ENCODE data around the gene C1orf21. TPM values are rescaled to one million over a fixed set of nuclear protein-coding genes. Genes with fewer than 3 reads are reported as not detected.
A peak's percentile ranks its signal among the peaks of the same experiment; 100 is the strongest.

The C1orf21 gene
- total RNA-seq, 1 experiment from 2014 or later = not detected

DNA sequence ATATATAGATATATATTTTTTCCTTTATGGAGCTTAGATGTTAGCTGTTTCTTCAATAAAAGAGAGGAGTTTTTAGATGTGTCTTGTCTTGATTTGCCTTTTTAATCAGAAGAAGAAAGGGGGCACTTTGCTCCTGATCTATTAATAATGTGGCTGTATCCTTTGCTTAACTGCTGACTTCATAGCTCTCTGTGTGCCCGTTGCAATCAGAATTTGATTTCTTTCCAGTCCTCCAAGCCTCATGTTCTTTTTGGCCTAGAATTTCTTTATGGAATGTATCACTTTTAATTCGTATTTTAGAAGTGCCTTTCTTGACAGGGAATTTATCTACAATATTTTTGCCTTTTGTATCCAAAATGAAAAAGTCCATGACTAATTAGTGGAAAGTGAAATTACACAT lies 85.3 kb downstream of the C1orf21 start:
- peak; percentile 78 for DNase-seq (ENCODE audit: low spot score)
- in situ Hi-C loops (cut with HindIII; ENCODE audit: low sequenced_read_pairs) = no loop called here

DNA sequence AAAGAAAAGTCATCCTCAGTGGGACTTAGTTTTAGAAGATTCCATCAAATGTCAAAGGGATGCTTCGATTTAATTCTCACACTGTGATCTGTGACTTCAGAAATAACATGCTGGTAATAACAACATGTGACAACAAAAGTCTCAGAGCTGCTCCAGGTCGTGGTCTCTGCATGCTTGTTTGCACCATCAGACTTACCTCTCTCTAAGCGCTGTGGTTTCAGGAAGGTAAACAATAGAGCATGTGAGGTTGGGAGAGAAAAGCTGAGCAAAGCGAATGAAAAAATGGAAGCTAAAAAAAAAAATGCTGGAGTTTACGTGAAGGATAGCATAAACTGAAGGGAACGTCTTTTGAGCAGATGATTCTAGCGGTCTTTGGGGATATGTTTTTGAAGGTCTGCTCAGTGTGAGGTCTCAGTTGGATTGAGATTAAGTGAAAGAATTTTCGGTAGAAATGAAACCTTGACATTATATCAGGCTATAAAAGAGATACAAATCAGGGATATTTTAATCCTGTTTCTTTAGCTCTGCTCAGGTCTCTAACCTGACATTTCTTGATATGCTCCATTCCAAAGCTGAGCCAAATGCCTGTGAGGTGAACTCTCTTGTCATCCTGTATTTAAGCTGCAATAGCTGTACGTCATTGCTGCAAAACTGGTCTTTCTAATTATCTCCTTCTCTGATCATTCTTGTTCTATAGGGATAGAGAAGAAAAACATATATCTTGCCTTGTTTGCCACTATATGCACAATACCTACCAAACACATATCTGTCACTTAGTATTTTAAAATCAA lies 86.5 kb downstream of the C1orf21 start:
- in situ Hi-C loops (cut with HindIII; ENCODE audit: low sequenced_read_pairs) = no loop called here
- DNase-seq (ENCODE audit: low spot score) = peak; percentile 68

DNA sequence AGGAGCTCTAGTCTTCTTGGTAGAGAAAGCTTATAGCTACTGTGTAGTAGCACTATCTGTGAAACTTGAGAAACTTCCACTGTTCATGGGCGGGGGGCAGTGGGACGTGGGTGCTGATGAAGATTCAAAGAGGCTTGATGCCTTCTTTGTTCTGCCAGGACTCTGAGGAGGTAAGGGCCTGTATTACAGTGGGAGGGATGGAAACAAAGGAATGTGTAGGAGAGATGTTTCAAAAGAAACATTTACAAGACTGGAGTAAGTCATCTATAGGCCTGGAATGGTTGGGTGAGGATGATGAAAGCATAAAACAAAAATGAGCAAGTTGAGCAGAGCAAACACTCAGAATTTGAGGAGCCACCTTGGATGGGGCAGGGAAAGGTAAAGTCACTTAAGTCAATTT lies 89.4 kb downstream of the C1orf21 start:
- in situ Hi-C loops (cut with HindIII; ENCODE audit: low sequenced_read_pairs) = no loop called here
- DNase-seq (ENCODE audit: low spot score) = no peak

DNA sequence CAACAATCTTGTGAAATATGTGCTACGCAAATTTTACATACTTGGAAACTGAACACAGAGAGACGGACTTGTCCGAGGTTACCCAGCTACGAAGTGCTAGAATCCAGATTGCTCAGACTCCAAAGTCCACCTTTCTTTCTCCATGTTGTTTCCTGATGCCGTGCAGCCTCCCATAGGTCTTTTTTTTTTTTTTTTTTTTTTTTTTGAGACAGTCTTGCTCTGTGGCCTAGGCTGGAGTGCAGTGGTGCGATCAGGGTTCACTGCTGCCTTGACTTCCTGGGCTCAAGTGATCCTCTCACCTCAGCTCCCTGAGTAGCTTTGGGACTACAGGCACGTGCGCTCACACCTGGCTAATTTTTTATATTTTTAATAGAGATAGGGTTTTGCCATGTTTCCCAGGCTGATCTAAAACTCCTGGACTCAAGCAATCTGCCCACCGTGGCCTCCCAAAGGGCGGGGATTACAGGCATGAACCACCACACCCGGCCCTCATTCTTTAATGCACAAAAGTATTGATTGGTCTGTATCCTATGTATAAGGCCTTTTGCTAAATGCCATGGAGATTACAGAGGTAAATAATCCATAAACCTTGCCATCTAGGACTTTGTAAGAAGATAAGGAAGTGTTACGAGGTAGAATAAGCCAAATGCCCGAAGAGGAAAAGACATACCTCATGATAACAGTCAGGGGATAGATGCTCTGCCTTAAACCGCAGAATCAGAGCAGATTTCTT lies 92.8 kb downstream of the C1orf21 start:
- in situ Hi-C loops (cut with HindIII; ENCODE audit: low sequenced_read_pairs) = no loop called here
- DNase-seq (ENCODE audit: low spot score) = no peak

- in situ Hi-C loops (cut with HindIII; ENCODE audit: low sequenced_read_pairs) = no loop called here
- DNase-seq (ENCODE audit: low spot score) = no peak
Measured at GRCh38 chr1:184480736-184481135, 93.9 kb downstream of the C1orf21 start.

DNA sequence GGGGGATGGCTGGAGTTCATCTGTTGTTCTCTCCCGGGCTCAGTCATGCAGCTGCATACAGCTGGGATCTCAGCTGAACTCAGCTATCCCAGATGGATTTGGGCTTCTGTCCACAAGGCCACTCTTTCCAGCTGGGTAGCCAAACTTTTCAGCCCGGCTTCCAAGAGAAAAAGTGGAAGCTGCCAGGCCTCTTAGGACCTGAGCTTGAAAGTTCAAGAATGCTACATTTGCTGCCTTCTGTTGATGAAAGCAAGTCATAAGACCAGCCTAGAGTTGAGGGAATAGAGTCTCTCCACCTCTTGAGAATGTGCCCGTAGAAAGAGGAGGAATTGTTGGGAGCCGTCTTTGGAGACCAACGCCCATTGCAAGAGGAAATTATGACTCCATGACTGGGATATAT lies 95.3 kb downstream of the C1orf21 start:
- in situ Hi-C loops (cut with HindIII; ENCODE audit: low sequenced_read_pairs) = no loop called here
- no peak for DNase-seq (ENCODE audit: low spot score)

DNA sequence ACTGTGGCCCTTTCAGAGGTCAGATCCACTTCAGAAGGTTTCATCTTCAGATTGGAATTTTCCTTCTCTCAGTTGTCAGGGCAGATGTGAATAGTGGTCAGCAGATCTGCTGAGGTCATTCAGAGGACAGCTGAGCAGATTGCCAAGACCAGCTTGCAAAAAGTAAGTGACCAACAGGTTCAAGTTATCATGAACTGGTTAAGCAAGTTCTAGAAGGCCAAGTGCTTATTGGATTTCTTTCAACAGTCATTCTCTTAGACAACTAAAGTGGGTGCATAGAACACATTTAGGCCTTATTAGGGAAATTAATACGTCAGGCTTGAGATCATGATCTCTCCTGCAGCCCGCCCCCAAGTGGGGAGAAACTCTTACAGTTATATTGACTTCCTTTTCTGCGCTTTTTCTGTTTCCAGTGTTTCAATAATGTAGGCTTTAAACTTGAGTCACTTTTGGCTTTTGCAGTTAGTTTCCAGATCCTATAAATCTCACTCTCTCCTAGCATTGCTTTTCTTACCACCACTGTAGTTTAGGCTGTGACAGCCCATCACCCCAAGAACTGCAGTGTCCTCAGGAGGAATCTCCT lies 96.4 kb downstream of the C1orf21 start:
- in situ Hi-C loops (cut with HindIII; ENCODE audit: low sequenced_read_pairs) = no loop called here
- DNase-seq (ENCODE audit: low spot score) = no peak

- DNase-seq (ENCODE audit: low spot score) = no peak
- in situ Hi-C loops (cut with HindIII; ENCODE audit: low sequenced_read_pairs) = no loop called here
Measured at GRCh38 chr1:184485751-184486723, 99.2 kb downstream of the C1orf21 start.

DNA sequence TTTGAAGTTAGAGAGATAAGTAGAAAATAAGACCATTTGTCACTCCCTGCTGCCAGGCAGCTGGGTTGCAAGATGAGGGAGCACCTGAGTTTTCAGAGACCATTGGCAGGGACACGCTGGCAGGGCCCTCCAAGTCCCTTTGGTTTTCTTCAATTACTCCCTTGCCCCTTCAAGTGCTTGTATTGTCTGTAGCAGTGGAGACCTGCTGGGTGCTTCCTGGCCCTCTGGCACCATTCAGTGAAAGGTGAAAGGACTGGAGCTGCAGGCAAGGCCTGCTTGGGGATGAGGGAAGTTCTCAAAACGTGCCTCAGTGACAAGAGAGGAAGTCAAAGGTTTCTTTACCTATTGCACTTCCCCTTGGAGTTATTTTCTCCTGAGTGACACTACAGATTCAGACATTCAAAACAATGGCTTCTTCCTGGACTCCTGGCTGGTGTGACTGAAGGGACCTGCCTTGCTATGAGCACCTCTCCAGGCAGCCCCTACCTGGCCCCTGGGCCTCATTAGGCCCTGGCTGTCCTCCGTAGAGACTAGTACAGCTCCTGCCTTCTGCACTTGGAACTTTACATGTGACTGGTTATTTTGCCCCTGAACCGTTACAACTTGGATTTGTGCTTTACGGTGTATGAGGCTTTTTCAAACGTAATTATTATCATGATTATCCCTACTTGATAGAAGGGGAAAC lies 100.1 kb downstream of the C1orf21 start:
- DNase-seq (ENCODE audit: low spot score) = no peak
- in situ Hi-C loops (cut with HindIII; ENCODE audit: low sequenced_read_pairs) = no loop called here

GRCh38 chr1:184487531-184488193 lies 100.8 kb downstream of the C1orf21 start:
- peak; percentile 83 for DNase-seq (ENCODE audit: low spot score)
- in situ Hi-C loops (cut with HindIII; ENCODE audit: low sequenced_read_pairs) = no loop called here

DNA sequence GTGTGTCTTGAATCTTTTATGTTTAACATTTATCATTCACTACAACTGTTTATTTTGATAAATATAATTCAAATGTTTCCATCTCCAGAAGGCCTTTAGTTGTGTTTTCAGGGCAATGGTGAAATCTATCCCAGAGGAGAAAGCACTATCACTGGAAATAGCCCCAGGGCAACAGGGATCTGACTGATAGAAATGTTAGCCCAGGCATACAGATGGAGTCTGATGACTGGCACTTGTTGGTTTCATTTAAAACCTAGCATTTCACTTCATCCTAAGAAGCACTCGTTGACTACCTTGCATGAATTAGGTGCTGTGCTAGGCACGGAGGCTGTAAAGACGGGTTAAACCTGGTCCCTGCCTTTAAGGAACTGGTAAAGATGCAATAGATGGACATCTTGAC lies 103.1 kb downstream of the C1orf21 start:
- DNase-seq (ENCODE audit: low spot score) = no peak
- in situ Hi-C loops (cut with HindIII; ENCODE audit: low sequenced_read_pairs) = no loop called here

GRCh38 chr1:184492536-184492935 lies 105.7 kb downstream of the C1orf21 start:
- DNase-seq (ENCODE audit: low spot score) = no peak
- in situ Hi-C loops (cut with HindIII; ENCODE audit: low sequenced_read_pairs) = no loop called here

DNA sequence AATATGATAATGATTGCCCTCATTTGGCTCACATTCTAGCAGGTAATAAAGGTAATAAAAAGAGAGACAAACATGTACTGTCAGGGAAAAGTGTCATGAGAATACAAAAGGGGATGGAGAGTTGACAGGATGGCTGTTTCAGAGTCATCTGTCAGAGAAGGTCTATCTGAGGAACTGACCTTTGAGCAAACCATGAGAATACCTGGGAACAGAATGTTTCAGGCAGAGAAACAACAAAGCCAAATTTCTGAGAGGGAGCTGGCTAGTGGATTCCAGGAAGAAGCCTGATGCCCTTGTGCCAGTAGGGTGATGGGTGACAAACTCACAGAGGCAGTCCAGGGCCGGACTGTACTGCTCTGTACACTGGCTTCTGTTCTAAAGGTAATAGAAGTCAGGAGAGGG lies 107.2 kb downstream of the C1orf21 start:
- DNase-seq (ENCODE audit: low spot score) = peak; percentile 68
- in situ Hi-C loops (cut with HindIII; ENCODE audit: low sequenced_read_pairs) = no loop called here

- in situ Hi-C loops (cut with HindIII; ENCODE audit: low sequenced_read_pairs) = no loop called here
- no peak for DNase-seq (ENCODE audit: low spot score)
Measured at GRCh38 chr1:184494929-184495328, 108.1 kb downstream of the C1orf21 start.

GRCh38 chr1:184497959-184498723 lies 111.3 kb downstream of the C1orf21 start:
- no peak for DNase-seq (ENCODE audit: low spot score)
- in situ Hi-C loops (cut with HindIII; ENCODE audit: low sequenced_read_pairs) = no loop called here

- in situ Hi-C loops (cut with HindIII; ENCODE audit: low sequenced_read_pairs) = no loop called here
- DNase-seq (ENCODE audit: low spot score) = no peak
Measured at GRCh38 chr1:184499616-184500015, 112.8 kb downstream of the C1orf21 start.

DNA sequence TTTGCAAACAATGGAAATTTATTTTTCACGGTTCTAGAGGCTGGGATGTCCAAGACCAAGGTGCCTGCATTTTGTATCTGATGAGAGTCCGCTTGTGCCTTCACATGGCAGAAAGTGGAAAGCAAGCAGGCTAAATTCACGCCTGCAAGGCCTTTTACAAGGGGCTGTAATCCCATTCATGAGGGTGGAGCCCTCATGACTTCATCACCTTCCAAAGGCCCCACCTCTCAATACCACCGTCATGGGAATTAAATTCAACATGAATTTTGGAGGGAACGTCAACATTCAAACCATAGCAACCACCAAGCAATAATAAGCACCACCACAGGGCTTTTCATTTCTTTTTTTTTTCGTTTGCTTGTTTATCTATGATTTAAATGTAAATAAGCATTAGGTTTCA lies 115.3 kb downstream of the C1orf21 start:
- DNase-seq (ENCODE audit: low spot score) = no peak
- in situ Hi-C loops (cut with HindIII; ENCODE audit: low sequenced_read_pairs) = no loop called here
